ENCODE data around the gene CCDC192.

Gene CCDC192

GRCh38 chr5:127947941-127948340 lies 244.8 kb downstream of the CCDC192 start:
- H3K9me3 ChIP-seq (ENCODE audit: insufficient read depth, low read length): no peaks in the 10 kb centered on the region
- no peaks in the 10 kb centered on the region for H4K20me1 ChIP-seq (ENCODE audit: low read depth, low read length)
- no peak overlapping the region for H3K27ac ChIP-seq (ENCODE audit: low read depth, low read length)
- no peaks in the 10 kb centered on the region for H3K36me3 ChIP-seq (ENCODE audit: low read length)
- TF ChIP-seq CTCF (IDR thresholded peaks at IDR 0.05; ENCODE audit: insufficient read depth, low read length, poor library complexity, severe bottlenecking) (no peak), EZH2phosphoT487 (conservative IDR thresholded peaks at IDR 0.05; ENCODE audit: low read length) (no peak)
- H2AFZ ChIP-seq (ENCODE audit: low read depth, low read length, severe bottlenecking): no peak overlapping the region
- no peaks in the 10 kb centered on the region for H3F3A ChIP-seq (ENCODE audit: insufficient read depth)
- H3K9ac ChIP-seq (ENCODE audit: low read length): no peak overlapping the region
- no peaks in the 10 kb centered on the region for H3K27me3 ChIP-seq (ENCODE audit: low read length)
- H3K79me2 ChIP-seq (ENCODE audit: insufficient read depth, low read length): no peaks in the 10 kb centered on the region
- H3K9me2 ChIP-seq (replicated peaks; ENCODE audit: insufficient read depth, low read length): no peaks in the 10 kb centered on the region
- no peak overlapping the region for H3K4me2 ChIP-seq (ENCODE audit: low read depth, low read length, poor library complexity, severe bottlenecking)
- H3K4me3 ChIP-seq (ENCODE audit: insufficient read depth, low read length, poor library complexity, severe bottlenecking): no peak overlapping the region

GRCh38 chr5:127950707-127951391 lies 247.7 kb downstream of the CCDC192 start:
- no peaks in the 10 kb centered on the region for H3K79me2 ChIP-seq (ENCODE audit: insufficient read depth, low read length)
- H3F3A ChIP-seq (ENCODE audit: insufficient read depth): no peaks in the 10 kb centered on the region
- H3K9ac ChIP-seq (ENCODE audit: low read length): no peak overlapping the region
- TF ChIP-seq EZH2phosphoT487 (conservative IDR thresholded peaks at IDR 0.05; ENCODE audit: low read length): no peak
- no peak for TF ChIP-seq CTCF (IDR thresholded peaks at IDR 0.05; ENCODE audit: insufficient read depth, low read length, poor library complexity, severe bottlenecking)
- no peaks in the 10 kb centered on the region for H3K9me2 ChIP-seq (replicated peaks; ENCODE audit: insufficient read depth, low read length)
- no peaks in the 10 kb centered on the region for H3K27me3 ChIP-seq (ENCODE audit: low read length)
- H3K4me3 ChIP-seq (ENCODE audit: insufficient read depth, low read length, poor library complexity, severe bottlenecking): no peak overlapping the region
- H2AFZ ChIP-seq (ENCODE audit: low read depth, low read length, severe bottlenecking): no peak overlapping the region
- no peak overlapping the region for H3K4me2 ChIP-seq (ENCODE audit: low read depth, low read length, poor library complexity, severe bottlenecking)
- H3K9me3 ChIP-seq (ENCODE audit: insufficient read depth, low read length): no peaks in the 10 kb centered on the region
- 0 out of 2 replicates have a peak, but pooled peaks cover 3% of the 10 kb centered on the region for H3K36me3 ChIP-seq (ENCODE audit: low read length)
- no peak overlapping the region for H3K27ac ChIP-seq (ENCODE audit: low read depth, low read length)
- H4K20me1 ChIP-seq (ENCODE audit: low read depth, low read length): no peaks in the 10 kb centered on the region

GRCh38 chr5:127951791-127952190 lies 248.6 kb downstream of the CCDC192 start:
- H3K9me2 ChIP-seq (replicated peaks; ENCODE audit: insufficient read depth, low read length): no peaks in the 10 kb centered on the region
- no peak for TF ChIP-seq EZH2phosphoT487 (conservative IDR thresholded peaks at IDR 0.05; ENCODE audit: low read length)

GRCh38 chr5:127957183-127957582 lies 254.0 kb downstream of the CCDC192 start:
- no peak overlapping the region for H2AFZ ChIP-seq (ENCODE audit: low read depth, low read length, severe bottlenecking)
- no peaks in the 10 kb centered on the region for H3K27me3 ChIP-seq (ENCODE audit: low read length)
- no peaks in the 10 kb centered on the region for H3K9me2 ChIP-seq (replicated peaks; ENCODE audit: insufficient read depth, low read length)
- H3K4me3 ChIP-seq (ENCODE audit: insufficient read depth, low read length, poor library complexity, severe bottlenecking): no peak overlapping the region
- TF ChIP-seq EZH2phosphoT487 (conservative IDR thresholded peaks at IDR 0.05; ENCODE audit: low read length): no peak
- no peak for TF ChIP-seq CTCF (IDR thresholded peaks at IDR 0.05; ENCODE audit: insufficient read depth, low read length, poor library complexity, severe bottlenecking)
- H3K36me3 ChIP-seq (ENCODE audit: low read length): 0 out of 2 replicates have a peak, but pooled peaks cover 3% of the 10 kb centered on the region
- no peak overlapping the region for H3K9ac ChIP-seq (ENCODE audit: low read length)
- no peak overlapping the region for H3K4me2 ChIP-seq (ENCODE audit: low read depth, low read length, poor library complexity, severe bottlenecking)
- no peaks in the 10 kb centered on the region for H3K79me2 ChIP-seq (ENCODE audit: insufficient read depth, low read length)
- H4K20me1 ChIP-seq (ENCODE audit: low read depth, low read length): no peaks in the 10 kb centered on the region
- H3K9me3 ChIP-seq (ENCODE audit: insufficient read depth, low read length): no peaks in the 10 kb centered on the region
- H3K27ac ChIP-seq (ENCODE audit: low read depth, low read length): no peak overlapping the region
- no peaks in the 10 kb centered on the region for H3F3A ChIP-seq (ENCODE audit: insufficient read depth)

More at GRCh38 chr5:127951791-127952190, 248.6 kb downstream of the CCDC192 start:
- Histone ChIP-seq H3K27me3 (ENCODE audit: low read length) (no peaks in the 10 kb centered on the region), H3K4me2 (ENCODE audit: low read depth, low read length, poor library complexity, severe bottlenecking) (no peak overlapping the region), H3K27ac (ENCODE audit: low read depth, low read length) (no peak overlapping the region), H3K9ac (ENCODE audit: low read length) (no peak overlapping the region), H4K20me1 (ENCODE audit: low read depth, low read length) (no peaks in the 10 kb centered on the region), H3K79me2 (ENCODE audit: insufficient read depth, low read length) (no peaks in the 10 kb centered on the region), H3K9me3 (ENCODE audit: insufficient read depth, low read length) (no peaks in the 10 kb centered on the region), H3K4me3 (ENCODE audit: insufficient read depth, low read length, poor library complexity, severe bottlenecking) (no peak overlapping the region), H3F3A (ENCODE audit: insufficient read depth) (no peaks in the 10 kb centered on the region), H2AFZ (ENCODE audit: low read depth, low read length, severe bottlenecking) (no peak overlapping the region), H3K36me3 (ENCODE audit: low read length) (0 out of 2 replicates have a peak, but pooled peaks cover 3% of the 10 kb centered on the region)

Data from SU-DHL-6 (cell line).